ENCODE data around the gene CCL20. TPM values are rescaled to one million over a fixed set of nuclear protein-coding genes. Genes with fewer than 3 reads are reported as not detected.

The CCL20 gene
- total and polyA plus RNA-seq, 2 of the 13 experiments (the other 11 are each of a cell fraction or from before 2014, with no cell fraction given) = 223 to 903 TPM

DNA sequence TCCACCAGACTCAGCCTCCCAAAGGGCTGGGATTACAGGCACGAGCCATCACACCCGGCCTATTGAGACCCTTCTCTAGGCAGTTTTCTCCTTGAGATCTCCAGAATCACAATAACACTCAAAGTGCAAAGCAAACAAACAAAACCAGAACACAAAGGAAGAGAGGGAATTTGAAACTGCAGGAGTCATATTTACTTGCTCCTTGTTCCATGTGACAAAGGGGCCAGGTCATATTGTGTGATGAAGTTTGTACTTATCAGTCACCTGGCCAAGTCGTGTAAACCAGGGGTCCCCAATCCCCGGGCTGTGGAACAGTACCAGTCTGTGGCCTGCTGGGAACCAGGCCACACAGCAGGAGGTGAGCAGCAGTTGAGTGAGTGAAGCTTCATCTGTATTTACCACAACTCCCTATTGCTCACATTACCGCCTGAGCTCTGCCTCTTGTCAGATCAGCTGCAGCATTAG is 41.4 kb upstream of the CCL20 start (continued):
- TF ChIP-seq, protein P1, sequence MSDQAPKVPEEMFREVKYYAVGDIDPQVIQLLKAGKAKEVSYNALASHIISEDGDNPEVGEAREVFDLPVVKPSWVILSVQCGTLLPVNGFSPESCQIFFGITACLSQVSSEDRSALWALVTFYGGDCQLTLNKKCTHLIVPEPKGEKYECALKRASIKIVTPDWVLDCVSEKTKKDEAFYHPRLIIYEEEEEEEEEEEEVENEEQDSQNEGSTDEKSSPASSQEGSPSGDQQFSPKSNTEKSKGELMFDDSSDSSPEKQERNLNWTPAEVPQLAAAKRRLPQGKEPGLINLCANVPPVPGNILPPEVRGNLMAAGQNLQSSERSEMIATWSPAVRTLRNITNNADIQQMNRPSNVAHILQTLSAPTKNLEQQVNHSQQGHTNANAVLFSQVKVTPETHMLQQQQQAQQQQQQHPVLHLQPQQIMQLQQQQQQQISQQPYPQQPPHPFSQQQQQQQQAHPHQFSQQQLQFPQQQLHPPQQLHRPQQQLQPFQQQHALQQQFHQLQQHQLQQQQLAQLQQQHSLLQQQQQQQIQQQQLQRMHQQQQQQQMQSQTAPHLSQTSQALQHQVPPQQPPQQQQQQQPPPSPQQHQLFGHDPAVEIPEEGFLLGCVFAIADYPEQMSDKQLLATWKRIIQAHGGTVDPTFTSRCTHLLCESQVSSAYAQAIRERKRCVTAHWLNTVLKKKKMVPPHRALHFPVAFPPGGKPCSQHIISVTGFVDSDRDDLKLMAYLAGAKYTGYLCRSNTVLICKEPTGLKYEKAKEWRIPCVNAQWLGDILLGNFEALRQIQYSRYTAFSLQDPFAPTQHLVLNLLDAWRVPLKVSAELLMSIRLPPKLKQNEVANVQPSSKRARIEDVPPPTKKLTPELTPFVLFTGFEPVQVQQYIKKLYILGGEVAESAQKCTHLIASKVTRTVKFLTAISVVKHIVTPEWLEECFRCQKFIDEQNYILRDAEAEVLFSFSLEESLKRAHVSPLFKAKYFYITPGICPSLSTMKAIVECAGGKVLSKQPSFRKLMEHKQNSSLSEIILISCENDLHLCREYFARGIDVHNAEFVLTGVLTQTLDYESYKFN (CRISPR knock-in tag; conservative IDR thresholded peaks at IDR 0.05) = peak; percentile 63
- TF ChIP-seq ZMYM4 (CRISPR knock-in tag; IDR thresholded peaks at IDR 0.05) (no peak), ZNF772 (CRISPR knock-in tag; IDR thresholded peaks at IDR 0.05) (no peak), EHMT2 (IDR thresholded peaks at IDR 0.05; ENCODE audit: borderline replicate concordance, low read depth, low read length) (0 out of 2 replicates have a peak, but pooled peaks have one; percentile 30), HNF4A (CRISPR knock-in tag; IDR thresholded peaks at IDR 0.05) (peak; percentile 48), ZMYM2 (CRISPR knock-in tag; IDR thresholded peaks at IDR 0.05) (no peak), TBX2 (CRISPR knock-in tag; IDR thresholded peaks at IDR 0.05; ENCODE audit: borderline replicate concordance) (peak; percentile 22; the same call in 1 of the 2 replicates), SP4 (CRISPR knock-in tag; IDR thresholded peaks at IDR 0.05) (peak; percentile 57; the same call in 1 of the 2 replicates), FOXK1 (CRISPR knock-in tag; IDR thresholded peaks at IDR 0.05; ENCODE audit: borderline replicate concordance, low read depth) (no peak), KLF13 (CRISPR knock-in tag; IDR thresholded peaks at IDR 0.05) (no peak), ZNF766 (CRISPR knock-in tag; IDR thresholded peaks at IDR 0.05; ENCODE audit: borderline replicate concordance) (no peak), MLLT10 (CRISPR knock-in tag; IDR thresholded peaks at IDR 0.05) (no peak)
- TF ChIP-seq, protein P2, sequence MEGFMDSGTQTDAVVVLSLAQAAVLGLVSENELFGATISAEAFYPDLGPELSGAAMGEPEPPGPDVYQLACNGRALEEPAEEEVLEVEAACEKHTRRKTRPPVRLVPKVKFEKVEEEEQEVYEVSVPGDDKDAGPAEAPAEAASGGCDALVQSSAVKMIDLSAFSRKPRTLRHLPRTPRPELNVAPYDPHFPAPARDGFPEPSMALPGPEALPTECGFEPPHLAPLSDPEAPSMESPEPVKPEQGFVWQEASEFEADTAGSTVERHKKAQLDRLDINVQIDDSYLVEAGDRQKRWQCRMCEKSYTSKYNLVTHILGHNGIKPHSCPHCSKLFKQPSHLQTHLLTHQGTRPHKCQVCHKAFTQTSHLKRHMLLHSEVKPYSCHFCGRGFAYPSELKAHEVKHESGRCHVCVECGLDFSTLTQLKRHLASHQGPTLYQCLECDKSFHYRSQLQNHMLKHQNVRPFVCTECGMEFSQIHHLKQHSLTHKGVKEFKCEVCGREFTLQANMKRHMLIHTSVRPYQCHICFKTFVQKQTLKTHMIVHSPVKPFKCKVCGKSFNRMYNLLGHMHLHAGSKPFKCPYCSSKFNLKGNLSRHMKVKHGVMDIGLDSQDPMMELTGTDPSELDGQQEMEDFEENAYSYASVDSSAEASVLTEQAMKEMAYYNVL (CRISPR knock-in tag; IDR thresholded peaks at IDR 0.05; ENCODE audit: borderline replicate concordance) = no peak
- TF ChIP-seq, protein P3, sequence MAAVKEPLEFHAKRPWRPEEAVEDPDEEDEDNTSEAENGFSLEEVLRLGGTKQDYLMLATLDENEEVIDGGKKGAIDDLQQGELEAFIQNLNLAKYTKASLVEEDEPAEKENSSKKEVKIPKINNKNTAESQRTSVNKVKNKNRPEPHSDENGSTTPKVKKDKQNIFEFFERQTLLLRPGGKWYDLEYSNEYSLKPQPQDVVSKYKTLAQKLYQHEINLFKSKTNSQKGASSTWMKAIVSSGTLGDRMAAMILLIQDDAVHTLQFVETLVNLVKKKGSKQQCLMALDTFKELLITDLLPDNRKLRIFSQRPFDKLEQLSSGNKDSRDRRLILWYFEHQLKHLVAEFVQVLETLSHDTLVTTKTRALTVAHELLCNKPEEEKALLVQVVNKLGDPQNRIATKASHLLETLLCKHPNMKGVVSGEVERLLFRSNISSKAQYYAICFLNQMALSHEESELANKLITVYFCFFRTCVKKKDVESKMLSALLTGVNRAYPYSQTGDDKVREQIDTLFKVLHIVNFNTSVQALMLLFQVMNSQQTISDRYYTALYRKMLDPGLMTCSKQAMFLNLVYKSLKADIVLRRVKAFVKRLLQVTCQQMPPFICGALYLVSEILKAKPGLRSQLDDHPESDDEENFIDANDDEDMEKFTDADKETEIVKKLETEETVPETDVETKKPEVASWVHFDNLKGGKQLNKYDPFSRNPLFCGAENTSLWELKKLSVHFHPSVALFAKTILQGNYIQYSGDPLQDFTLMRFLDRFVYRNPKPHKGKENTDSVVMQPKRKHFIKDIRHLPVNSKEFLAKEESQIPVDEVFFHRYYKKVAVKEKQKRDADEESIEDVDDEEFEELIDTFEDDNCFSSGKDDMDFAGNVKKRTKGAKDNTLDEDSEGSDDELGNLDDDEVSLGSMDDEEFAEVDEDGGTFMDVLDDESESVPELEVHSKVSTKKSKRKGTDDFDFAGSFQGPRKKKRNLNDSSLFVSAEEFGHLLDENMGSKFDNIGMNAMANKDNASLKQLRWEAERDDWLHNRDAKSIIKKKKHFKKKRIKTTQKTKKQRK (IDR thresholded peaks at IDR 0.05; ENCODE audit: low read length) = no peak
- TF ChIP-seq, protein P4, sequence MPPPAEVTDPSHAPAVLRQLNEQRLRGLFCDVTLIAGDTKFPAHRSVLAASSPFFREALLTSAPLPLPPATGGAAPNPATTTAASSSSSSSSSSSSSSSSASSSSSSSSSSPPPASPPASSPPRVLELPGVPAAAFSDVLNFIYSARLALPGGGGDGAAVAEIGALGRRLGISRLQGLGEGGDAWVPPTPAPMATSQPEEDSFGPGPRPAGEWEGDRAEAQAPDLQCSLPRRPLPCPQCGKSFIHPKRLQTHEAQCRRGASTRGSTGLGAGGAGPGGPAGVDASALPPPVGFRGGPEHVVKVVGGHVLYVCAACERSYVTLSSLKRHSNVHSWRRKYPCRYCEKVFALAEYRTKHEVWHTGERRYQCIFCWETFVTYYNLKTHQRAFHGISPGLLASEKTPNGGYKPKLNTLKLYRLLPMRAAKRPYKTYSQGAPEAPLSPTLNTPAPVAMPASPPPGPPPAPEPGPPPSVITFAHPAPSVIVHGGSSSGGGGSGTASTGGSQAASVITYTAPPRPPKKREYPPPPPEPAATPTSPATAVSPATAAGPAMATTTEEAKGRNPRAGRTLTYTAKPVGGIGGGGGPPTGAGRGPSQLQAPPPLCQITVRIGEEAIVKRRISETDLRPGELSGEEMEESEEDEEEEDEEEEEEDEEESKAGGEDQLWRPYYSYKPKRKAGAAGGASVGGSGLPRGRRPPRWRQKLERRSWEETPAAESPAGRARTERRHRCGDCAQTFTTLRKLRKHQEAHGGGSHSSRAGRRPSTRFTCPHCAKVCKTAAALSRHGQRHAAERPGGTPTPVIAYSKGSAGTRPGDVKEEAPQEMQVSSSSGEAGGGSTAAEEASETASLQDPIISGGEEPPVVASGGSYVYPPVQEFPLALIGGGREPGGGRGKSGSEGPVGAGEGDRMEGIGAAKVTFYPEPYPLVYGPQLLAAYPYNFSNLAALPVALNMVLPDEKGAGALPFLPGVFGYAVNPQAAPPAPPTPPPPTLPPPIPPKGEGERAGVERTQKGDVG (CRISPR knock-in tag; IDR thresholded peaks at IDR 0.05; ENCODE audit: borderline replicate concordance) = no peak
